PC-9 (cell line): ENCODE results near the gene TRIP6.

ENCODE experiments used
- CTCF ChIP-seq: fragments of 200-600 bp; sonication (generic); conservative IDR thresholded peaks from 2 replicates; pipeline ENCODE4 v1.6.1; 2017; ENCODE audit warnings: mixed run types, antibody characterized with exemption, mild to moderate bottlenecking, moderate library complexity
- EZH2 ChIP-seq: fragments of 200-600 bp; sonication (generic); IDR thresholded peaks from 2 replicates; pipeline ENCODE4 v1.8.0; 2017; ENCODE audit warnings: antibody characterized with exemption, low read depth

- no peak for TF ChIP-seq CTCF
- TF ChIP-seq EZH2 = no peak
Measured at GRCh38 chr7:100837099-100837836, 29.9 kb upstream of the TRIP6 start.
